Psoas muscle (tissue), 8 donors: ENCODE results near the gene NOS1AP. TPM values are rescaled to one million over a fixed set of nuclear protein-coding genes. Genes with fewer than 3 reads are reported as not detected.

ENCODE experiments used
- ATAC-seq, 4 donors: fragments of 200-7000 bp; cut with Tn5 transposase; one replicate each; pipeline ENCODE4 v1.9.1; 2020; ENCODE audit warnings: moderate library complexity in 3 of 4, mild to moderate bottlenecking in 2 of 4
- DNase-seq, 2 donors: peaks; one replicate each; pipeline ENCODE4 v3.0.0-alpha.2; 2020
- H3K27ac ChIP-seq: fragments of 200-600 bp; one replicate; pipeline ENCODE4 v1.8.0; 2022
- H3K27me3 ChIP-seq, 3 donors: fragments of 200-600 bp in 1 of 3; one replicate each; pipeline versions ENCODE4 v1.6.1 to v1.8.0; 2013 to 2022; ENCODE audit warnings: low read length in 2 of 3, mild to moderate bottlenecking in 2 of 3, moderate library complexity in 1 of 3; ENCODE audit not compliant: insufficient read depth in 3 of 3
- H3K36me3 ChIP-seq, 2 donors: fragments of 200-600 bp in 1 of 2; one replicate each; pipeline versions ENCODE4 v1.6.1 to v1.8.0; 2013 to 2022; ENCODE audit warnings: low read depth in 1 of 2, mild to moderate bottlenecking in 1 of 2, moderate library complexity in 1 of 2; ENCODE audit not compliant: insufficient read depth in 1 of 2
- H3K4me1 ChIP-seq: fragments of 200-600 bp; one replicate; pipeline ENCODE4 v1.8.0; 2022
- H3K4me3 ChIP-seq: fragments of 200-600 bp; one replicate; pipeline ENCODE4 v1.8.0; 2022; ENCODE audit warnings: mild to moderate bottlenecking
- H3K9me3 ChIP-seq: fragments of 200-600 bp; one replicate; pipeline ENCODE4 v1.8.0; 2022
- CTCF ChIP-seq: fragments of 200-600 bp; IDR thresholded peaks from one replicate; pipeline ENCODE4 v1.8.0; 2022; ENCODE audit warnings: antibody characterized with exemption
- WGBS, 3 donors: extraction: QIAGEN DNeasy Blood & Tissue Kit; methylation state at CpG; one replicate each; pipeline versions ENCODE4 v1.1.6 to v1.1.7; 2013; 5-methylcytosine and 5-hydroxymethylcytosine counted together
- intact Hi-C, 2 donors: fragments of 100-400 bp; cut with DNase I; formaldehyde crosslinking; loops; one replicate each; pipeline versions ENCODE4 v1.11.0 to v1.14.2; 2022
- polyA plus RNA-seq, 3 donors: library from polyadenylated mRNA; stranded (reverse); fragments of 200-250 nt; gene quantifications; one replicate each; pipeline ENCODE4 v1.2.3, GENCODE V29; 2013
- total RNA-seq, 4 donors: library from RNA; stranded (reverse); fragmentation: NEBNext Ultra II Directional in 2 of 4; extraction: Animal tissue kit (Norgen Biotek cat#: 25700) in 2 of 4; gene quantifications; one replicate each; pipeline versions ENCODE4 v1.2.1 to v1.2.4, GENCODE V29; 2021 to 2023
- donor health status: healthy with polysubstance abuse.
- donor health status: DM: no; HTN: no; CAD: no; lungs with moderate emphysema.
- donor health status: Bipolar disorder and iron deficiency.
- donor health status: healthy.
- donor health status: DM: yes; HTN: yes; CAD: no.
- donor health status: DM: no; HTN: no; CAD: no.
- donor health status: DM: no; HTN: no; CAD: no.
- donor health status: DM: yes; HTN: yes; CAD: no.

NOS1AP gene
- total and polyA plus RNA-seq, 7 donors = 0.10 to 0.76 (median 0.18) TPM

GRCh38 chr1:162327788-162328165 is 258.3 kb downstream of the NOS1AP start:
- no peaks in the 10 kb centered on the region for H3K9me3 ChIP-seq
- H3K27ac ChIP-seq = no peak overlapping the region
- H3K4me3 ChIP-seq = no peak overlapping the region
- WGBS, 3 donors = 69 to 75% (median 73%) methylated on average over 1 of the region's 1 CpG
- H3K36me3 ChIP-seq = no peaks in the 10 kb centered on the region
- H3K27me3 ChIP-seq = no peaks in the 10 kb centered on the region
- DNase-seq (no peak), ATAC-seq (no peak)
- no peak for TF ChIP-seq CTCF
- no peaks in the 10 kb centered on the region for H3K4me1 ChIP-seq
- intact Hi-C loops = no loop called here

DNA sequence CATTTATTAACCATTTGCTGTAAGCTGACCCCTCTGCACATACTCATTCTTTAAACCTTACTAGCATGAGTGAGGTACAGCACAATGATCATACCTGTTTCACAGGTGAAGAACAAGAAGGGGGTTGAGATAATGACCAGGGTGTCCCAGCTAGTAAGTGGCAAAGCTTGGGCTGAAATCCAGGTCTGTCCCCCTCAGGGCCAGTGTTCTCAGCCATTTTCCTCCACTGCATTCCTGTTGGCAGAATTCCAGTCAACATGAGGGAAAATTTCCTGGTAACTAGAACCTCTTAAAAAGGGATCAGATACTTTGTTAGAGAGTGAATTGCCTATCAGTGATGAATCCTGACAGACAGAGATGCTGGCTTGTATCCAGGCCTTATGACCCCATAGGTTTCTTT is 259.0 kb downstream of the NOS1AP start:
- Histone ChIP-seq H3K4me3 (no peak overlapping the region), H3K36me3 (no peaks in the 10 kb centered on the region), H3K4me1 (no peaks in the 10 kb centered on the region), H3K27ac (no peak overlapping the region), H3K27me3 (no peaks in the 10 kb centered on the region), H3K9me3 (no peaks in the 10 kb centered on the region)
- DNase-seq = no peak
- intact Hi-C loops = no loop called here
- no peak for ATAC-seq
- no peak for TF ChIP-seq CTCF

DNA sequence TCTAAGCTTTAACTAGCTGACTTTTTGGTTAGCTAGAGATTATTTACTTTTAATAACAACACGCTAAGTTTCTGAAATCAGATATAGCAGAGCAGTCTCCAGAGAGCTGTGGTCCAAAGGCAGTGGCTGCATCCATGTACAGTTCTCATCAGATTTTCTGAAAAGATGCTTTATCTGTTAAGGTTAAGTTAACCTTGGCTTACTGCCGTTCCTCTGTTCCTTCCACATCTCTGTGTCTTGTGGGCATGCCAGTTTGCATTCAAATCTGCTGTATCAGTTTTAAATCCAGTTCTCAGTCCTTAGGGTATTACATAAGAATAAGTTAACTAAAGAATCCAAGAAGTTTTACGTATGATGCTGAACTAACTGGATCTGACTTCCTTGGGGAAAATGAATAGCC is 260.3 kb downstream of the NOS1AP start:
- ATAC-seq (no peak), DNase-seq (no peak)
- H3K36me3 ChIP-seq = no peaks in the 10 kb centered on the region
- no peak for TF ChIP-seq CTCF
- intact Hi-C loops = no loop called here
- H3K27me3 ChIP-seq = no peaks in the 10 kb centered on the region
- no peaks in the 10 kb centered on the region for H3K9me3 ChIP-seq
- H3K4me1 ChIP-seq = no peaks in the 10 kb centered on the region
- H3K4me3 ChIP-seq = no peak overlapping the region
- WGBS, 3 donors = 20 to 37% (median 21%) methylated on average over 3 of the region's 3 CpGs
- no peak overlapping the region for H3K27ac ChIP-seq

- TF ChIP-seq CTCF = no peak
Observed at GRCh38 chr1:162333991-162334390, 264.5 kb downstream of the NOS1AP start.

DNA sequence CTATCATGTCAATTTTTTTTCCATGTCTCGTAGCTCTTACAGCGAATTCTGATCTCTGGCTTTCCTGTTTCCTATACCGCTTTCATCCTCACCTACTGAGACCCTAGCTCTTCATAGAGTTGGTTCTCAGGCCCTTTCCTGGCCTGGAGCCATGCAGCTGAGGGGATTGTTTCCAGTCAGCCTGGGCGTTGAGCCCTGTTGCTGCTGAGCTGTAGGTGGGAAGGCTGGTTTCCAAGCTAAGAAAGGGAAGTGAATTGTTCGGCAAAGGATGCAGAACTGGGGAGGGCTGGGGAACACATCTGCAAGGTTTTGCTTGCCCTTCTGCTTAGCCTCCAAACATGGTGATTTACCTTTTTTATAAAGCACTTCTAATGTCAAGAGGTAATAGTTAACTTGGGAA is 265.6 kb downstream of the NOS1AP start:
- no peak for ATAC-seq
- no peak for TF ChIP-seq CTCF
- no peak overlapping the region for H3K27ac ChIP-seq

More at GRCh38 chr1:162333991-162334390, 264.5 kb downstream of the NOS1AP start:
- no peak for ATAC-seq
- no peak overlapping the region for H3K27ac ChIP-seq
- H3K9me3 ChIP-seq = no peaks in the 10 kb centered on the region
- no peaks in the 10 kb centered on the region for H3K4me1 ChIP-seq
- no peaks in the 10 kb centered on the region for H3K36me3 ChIP-seq
- no peak for DNase-seq
- H3K27me3 ChIP-seq = no peaks in the 10 kb centered on the region
- intact Hi-C loops = no loop called here
- H3K4me3 ChIP-seq = no peak overlapping the region

More for the DNA sequence above, 265.6 kb downstream of the NOS1AP start:
- H3K27me3 ChIP-seq = no peaks in the 10 kb centered on the region
- H3K4me3 ChIP-seq = no peak overlapping the region
- no peaks in the 10 kb centered on the region for H3K36me3 ChIP-seq
- no peaks in the 10 kb centered on the region for H3K9me3 ChIP-seq
- WGBS, 3 donors = 55 to 57% (median 57%) methylated on average over 5 of the region's 5 CpGs
- H3K4me1 ChIP-seq = no peaks in the 10 kb centered on the region
- DNase-seq = no peak
- intact Hi-C loops = no loop called here
